GM21786 (cell line): ENCODE measurements around the gene HMMR.
"Not testable (repeated sequence)": the region's sequence is repeated elsewhere in the genome, so short reads cannot be mapped to it uniquely, and the experiment has no call there.

ENCODE experiments used
- ATAC-seq: cut with Tn5 transposase; IDR thresholded peaks from one replicate; pipeline ENCODE4 v1.9.1; 2021; ENCODE audit not compliant: unreplicated experiment

Gene HMMR, protein sequence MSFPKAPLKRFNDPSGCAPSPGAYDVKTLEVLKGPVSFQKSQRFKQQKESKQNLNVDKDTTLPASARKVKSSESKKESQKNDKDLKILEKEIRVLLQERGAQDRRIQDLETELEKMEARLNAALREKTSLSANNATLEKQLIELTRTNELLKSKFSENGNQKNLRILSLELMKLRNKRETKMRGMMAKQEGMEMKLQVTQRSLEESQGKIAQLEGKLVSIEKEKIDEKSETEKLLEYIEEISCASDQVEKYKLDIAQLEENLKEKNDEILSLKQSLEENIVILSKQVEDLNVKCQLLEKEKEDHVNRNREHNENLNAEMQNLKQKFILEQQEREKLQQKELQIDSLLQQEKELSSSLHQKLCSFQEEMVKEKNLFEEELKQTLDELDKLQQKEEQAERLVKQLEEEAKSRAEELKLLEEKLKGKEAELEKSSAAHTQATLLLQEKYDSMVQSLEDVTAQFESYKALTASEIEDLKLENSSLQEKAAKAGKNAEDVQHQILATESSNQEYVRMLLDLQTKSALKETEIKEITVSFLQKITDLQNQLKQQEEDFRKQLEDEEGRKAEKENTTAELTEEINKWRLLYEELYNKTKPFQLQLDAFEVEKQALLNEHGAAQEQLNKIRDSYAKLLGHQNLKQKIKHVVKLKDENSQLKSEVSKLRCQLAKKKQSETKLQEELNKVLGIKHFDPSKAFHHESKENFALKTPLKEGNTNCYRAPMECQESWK

DNA sequence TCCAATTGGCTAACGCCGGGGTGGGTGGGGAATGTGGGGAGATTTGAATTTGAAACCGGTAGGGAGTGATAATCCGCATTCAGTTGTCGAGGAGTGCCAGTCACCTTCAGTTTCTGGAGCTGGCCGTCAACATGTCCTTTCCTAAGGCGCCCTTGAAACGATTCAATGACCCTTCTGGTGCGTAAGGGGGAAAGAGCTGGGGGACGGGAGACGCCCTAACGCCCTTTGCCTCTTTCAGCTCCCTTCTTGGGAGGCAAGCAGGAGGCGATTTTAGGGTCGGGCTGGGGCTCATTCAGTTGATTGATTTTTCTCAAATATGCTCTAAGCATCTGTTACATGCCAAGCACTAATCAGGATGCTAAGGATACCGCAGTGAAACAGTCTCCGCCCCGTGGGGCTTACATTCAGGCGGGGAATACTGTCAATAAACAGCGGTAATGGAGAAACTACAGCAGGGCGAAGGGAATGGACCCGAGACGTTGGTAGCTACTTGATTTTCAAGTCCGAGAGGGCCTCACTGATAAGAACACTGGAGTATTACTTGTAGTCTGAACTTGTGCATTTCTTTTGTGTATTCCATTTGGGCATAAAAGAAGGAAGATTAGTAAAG, at the start of gene HMMR:
HMMR (plus strand) TSS at position 71 of the 610 bp plus-strand sequence; CDS start at position 132, 61 bp downstream.
- ATAC-seq, result no peak

DNA sequence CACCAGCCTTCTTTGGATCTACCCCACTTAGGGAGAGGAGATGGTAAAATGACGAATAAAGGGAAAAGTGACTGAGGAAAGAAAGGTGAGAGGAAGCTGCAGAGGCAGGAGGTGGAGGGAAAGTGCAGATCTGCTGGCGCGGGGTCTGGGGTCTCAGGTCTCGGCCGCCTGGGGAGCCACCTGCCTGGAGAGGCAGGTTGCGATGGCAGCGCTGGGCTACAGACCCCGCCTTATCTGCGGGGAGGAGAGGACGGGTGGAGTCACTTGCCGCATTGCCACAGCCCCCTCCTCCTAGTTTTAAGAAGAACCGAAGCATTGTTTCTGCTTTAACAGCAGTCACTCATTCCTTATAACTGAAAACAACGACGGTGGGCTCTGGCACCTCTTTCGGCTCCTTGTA, 44.8 kb upstream of the HMMR start:
- not testable (repeated sequence) for ATAC-seq

DNA sequence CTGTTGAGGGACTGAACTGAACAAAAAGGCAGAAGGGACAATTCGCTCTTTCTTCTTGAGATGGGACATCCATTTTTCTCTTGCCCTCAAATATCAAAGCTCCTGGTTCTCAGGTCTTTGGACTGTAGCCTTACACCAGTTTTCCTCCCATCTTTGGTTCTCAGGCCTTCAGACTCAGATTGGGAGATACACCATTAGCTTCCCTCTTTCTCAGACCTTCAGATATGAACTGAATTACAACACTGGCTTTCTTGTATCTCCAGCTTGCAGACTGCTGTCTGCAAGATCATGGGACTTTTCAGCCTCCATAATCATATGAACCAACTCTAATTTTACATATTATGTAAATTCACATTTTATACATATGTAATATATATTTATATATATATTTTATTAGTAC, 35.6 kb upstream of the HMMR start:
- no peak for ATAC-seq

DNA sequence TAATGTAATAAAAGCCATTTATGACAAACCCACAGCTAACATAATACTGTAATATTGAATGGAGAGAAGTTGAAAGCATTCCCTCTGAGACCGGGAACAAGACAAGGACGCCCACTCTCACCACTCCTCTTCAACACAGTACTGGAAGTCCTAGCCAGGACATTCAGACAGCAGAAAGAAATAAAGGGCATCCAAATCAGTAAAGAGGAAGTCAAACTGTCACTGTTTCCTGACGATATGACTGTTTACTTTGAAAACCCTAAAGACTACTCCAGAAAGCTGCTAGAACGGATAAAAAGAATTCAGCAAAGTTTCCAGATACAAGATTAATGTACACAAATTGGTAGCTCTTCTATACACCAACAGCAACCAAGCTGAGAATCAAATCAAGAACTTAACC, 34.3 kb upstream of the HMMR start:
- not testable (repeated sequence) for ATAC-seq

DNA sequence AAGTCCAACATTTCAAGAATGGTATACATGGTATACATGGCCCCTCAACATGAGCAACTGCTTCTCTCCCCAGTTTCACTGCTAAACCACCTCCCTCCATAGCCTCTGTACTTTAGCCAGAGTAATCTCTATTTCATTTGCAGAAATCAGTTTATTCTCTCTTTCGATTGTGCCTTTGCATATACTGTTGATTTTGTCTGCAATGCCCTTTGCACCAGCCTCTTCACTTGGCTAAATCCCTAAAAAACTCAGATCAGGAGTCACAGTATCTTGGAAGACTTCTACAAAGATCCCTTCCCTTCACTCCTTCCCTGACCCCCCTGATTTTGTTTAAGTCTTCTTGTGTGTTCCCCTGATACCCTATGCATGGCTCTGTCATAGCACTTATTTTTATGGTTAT, 27.9 kb upstream of the HMMR start:
- ATAC-seq, result no peak

DNA sequence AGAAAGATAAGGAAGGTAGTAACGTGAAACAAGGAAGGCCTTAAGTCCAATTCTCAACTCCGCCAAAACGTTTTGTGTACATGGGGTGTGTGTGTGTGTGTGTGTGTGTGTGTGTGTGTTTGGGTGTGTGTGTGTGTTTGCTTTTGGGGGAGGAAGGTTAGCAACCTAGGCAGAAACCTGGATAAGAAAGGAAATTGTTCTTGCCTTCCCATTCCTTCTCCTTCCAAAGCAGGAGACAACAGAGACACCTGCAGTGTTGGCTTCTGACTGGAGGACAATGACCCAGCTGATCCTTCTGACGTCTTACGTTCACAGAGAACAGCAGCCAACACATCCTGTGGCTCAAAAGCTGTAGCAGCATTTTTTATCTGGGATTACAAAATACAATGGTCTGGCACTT, 27.2 kb upstream of the HMMR start:
- no peak for ATAC-seq

DNA sequence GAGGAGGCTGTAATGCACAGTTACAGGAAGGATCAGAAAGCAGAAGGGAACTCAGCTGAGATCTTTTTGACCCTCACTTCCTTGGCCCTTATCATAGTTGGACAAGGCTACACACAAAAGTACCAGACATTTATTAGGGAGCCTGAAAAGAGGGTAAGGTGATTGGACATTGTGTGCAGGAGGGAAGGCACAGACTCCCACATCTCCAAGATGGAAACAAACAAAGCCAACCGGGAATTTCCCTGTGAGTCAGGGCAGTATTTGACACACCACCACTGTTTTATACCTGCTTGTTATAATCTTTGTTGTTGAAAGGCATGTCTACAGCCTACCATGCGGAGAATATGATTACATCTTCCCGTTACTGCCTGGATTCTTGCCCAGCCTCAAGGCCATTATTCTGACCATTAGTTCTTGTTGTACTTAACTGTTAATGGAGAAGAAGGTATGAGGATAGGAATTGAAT, 26.0 kb upstream of the HMMR start:
- ATAC-seq, result no peak

DNA sequence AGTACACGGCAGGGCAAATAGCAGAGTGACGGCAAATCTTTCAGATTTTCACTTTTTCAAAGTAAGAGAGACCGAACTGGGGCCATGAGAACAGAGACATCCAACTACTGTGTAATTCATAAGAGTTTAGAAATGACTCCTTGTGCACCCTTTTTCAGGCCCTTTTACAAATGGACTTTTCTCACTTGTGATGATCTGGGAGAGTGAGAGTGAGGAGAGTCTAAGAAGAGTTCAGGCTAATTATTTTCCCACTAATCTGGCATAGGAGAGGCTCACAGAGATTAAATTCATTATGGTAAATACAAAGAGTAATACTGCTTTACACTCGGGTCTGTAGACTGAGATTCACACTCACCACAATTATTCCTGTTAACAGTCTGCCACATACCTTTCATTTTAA, 23.9 kb upstream of the HMMR start:
- no peak for ATAC-seq

DNA sequence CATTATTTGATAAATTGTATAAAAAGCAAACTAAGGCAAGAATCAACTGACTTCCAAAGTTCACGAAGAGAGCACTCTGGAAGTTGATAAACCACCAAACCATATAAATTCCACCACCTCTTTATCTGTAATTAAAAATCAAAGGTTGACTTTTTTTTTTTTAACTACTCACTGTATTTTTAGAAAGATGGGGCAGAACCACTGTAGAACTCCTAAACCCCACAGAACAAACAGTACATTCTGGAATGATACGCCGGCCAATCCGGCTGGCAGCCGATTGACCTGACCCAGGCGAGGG, 23.5 kb upstream of the HMMR start:
- no peak for ATAC-seq

DNA sequence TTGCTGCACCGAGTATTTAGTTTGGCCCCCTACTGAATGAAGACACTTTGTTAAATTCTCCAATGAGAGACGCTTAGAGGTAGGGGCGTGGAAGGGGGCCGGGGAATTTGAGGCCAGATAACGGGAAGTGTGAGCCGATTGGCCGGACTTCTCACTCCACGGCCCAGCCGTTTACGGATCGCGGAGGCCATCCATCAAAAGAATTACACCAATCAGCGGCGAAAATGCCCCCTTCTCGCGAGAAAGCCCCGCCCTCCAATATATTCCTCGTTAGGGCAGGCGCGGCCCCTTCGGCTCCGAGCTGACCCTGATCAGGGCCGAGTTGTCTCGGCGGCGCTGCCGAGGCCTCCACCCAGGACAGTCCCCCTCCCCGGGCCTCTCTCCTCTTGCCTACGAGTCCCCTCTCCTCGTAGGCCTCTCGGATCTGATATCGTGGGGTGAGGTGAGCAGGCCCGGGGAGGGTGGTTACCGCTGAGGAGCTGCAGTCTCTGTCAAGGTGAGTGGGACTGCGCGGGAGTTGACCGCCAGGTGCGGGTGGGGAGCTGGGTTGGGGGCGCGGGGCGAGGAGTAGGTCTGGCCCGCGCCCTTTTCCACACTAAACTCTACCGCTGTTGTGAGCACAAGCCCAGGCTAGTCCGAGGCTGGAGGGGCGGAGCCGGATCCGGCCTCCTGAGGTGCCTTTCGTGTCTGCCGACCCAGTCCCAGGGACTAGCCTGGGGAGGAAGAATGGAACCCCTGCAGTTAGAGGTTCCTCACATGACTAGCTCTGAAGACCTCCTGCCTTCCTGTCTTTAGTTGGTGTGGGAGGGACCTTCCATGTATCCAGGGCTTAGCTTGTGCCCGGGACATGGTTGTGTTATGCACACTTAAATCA, 22.9 kb upstream of the HMMR start, which contains the start of gene CCNG1:
CCNG1 (plus strand) TSS at position 287 of the 874 bp plus-strand sequence. CDS start 1,662 bp downstream, outside the sequence.
- peak; percentile 95 for ATAC-seq

DNA sequence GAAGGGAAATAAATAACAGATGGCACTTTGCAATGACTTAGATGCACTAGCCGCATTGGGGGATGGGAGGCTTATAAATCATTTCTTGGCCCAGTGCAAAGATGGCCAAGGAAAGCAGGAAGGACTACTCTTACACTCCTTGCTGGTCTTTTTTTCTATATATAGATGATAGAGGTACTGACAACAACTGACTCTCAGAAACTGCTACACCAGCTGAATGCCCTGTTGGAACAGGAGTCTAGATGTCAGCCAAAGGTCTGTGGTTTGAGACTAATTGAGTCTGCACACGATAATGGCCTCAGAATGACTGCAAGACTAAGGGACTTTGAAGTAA, 21.4 kb upstream of the HMMR start:
- peak; percentile 13 for ATAC-seq

DNA sequence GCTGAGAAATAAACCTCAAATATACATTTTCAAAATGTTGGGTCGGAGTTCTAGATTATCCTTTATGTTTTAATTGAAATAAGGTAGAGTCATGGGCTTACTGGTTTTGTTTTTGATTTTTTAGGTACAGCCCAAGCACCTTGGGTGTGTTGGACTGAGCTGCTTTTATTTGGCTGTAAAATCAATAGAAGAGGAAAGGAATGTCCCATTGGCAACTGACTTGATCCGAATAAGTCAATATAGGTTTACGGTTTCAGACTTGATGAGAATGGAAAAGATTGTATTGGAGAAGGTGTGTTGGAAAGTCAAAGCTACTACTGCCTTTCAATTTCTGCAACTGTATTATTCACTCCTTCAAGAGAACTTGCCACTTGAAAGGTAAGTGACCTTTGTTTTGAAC, 19.5 kb upstream of the HMMR start:
- ATAC-seq, result no peak

DNA sequence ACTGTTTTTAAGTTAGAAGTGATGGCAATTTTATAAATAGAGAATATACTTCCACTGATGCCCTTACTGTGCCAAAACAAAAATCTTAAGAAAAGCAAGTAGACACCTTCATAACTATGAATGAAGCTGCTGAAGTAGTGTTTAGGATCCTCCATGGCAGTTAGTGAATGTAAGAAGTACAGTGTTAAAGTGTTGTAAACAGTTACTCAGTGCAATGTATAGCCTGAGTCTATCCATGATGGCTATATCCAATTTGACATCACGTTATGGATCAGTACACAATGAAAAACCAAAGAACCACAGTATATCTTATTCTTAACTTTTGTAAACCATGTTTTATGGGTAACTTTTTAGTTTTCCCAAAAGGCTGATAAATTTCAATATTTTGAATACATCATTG, 15.9 kb upstream of the HMMR start:
- ATAC-seq, result no peak

DNA sequence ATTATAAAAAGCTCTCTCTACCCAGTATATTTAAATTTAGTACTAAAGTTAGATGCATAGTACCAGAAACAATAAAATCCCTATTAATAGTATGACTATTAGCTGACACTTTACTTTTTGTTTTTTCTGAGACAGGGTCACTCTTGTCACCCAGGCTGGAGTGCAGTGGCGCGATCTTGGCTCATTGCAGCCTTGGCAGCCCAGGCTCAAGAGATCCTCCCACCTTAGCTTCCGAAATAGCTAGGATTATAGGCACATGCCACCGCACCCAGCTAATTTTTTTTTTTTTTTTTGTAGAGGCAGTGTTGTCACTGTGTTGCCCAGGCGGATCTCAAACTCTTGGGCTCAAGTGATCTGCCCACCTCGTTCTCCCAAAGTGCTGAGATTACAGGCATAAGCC, 15.1 kb upstream of the HMMR start:
- no peak for ATAC-seq

DNA sequence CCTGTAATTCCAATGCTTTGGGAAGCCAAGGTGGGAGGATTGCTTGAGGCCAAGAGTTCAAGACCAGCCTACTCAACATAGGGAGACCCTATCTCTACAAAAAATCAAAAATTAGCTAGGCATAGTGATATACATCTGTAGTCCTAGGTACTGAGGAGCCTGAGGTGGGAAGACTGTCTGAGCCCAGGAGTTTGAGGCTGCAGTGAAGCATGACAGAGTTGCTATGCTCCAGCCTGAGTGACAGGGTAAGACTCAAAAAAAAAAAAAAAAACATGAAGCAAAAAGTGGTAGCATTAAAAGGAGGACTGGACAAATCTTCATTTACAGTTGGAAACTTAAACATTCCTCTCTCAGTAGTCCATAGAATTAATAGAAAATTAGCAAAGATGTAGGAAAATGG, 13.2 kb upstream of the HMMR start:
- no peak for ATAC-seq

DNA sequence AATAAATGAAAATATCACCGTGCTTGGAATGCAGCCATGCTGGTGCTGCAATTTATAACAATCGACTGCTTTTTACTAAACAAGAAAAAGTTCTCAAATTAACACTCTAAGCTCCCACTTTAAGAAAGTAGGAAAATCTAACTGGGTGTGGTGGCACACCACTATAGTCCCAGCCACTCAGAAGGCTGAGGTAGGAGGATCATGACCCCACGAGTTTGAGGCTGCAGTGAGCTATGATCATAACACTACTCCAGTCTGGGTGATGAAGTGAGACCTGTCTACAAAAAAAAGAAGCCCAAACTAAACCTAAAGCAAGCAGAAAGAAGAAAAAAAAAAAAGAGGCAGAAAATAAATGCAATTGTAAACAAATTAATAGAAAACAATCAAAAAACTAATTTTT, 12.6 kb upstream of the HMMR start:
- no peak for ATAC-seq

DNA sequence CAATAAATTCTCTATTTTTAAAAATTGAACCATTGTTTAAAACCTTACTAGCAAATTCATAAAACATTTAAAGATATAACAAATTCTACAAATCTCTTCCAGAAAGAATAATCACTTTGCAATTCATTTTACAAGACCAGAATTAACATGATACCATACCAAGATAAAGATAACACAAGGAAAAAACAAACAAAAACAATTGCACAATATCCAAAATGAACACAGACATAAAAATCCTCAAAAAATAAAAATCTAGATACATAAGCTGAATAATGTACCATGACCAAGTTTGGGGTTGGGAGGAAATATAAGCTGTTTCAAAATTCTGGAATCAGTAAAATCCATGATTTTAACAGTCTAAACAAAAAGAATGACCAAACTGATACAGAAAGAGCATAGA, 11.9 kb upstream of the HMMR start:
- ATAC-seq, result no peak

DNA sequence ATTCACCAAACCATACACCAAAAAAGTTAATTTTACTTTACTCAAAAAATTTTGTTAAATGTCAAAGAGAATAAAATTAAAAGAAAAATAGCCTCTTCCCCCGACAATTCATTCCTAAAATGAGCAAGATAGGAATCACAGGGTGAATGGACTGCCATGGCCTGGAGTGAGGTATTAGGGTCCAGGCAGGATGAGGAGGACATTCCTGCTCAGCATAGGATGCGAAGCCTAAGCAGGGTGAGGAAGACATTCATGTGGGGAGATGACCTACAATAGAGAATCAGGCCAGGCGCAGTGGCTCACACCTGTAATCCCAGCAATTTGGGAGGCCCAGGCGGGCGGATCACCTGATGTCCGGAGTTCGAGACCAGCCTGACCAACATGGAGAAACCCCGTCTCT, 8.9 kb upstream of the HMMR start:
- ATAC-seq, result no peak

DNA sequence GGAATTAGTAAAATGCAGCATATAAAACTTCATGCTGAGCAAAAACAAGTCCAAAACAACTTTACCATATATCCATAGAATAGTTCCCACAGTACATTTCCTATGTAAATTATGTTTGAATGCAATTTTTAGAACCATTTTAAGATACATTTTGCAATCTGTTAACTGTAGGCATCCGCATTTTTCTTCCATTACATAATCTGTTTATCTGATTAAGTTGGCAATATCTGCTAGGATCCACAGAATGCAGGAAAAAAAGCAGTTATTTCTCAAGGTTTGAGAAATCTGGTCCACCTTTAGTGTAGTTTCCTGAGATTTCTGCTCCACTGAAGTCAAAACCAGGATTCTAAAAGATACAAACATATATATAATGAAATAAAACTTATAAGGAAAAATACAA, 6.7 kb upstream of the HMMR start:
- no peak for ATAC-seq

DNA sequence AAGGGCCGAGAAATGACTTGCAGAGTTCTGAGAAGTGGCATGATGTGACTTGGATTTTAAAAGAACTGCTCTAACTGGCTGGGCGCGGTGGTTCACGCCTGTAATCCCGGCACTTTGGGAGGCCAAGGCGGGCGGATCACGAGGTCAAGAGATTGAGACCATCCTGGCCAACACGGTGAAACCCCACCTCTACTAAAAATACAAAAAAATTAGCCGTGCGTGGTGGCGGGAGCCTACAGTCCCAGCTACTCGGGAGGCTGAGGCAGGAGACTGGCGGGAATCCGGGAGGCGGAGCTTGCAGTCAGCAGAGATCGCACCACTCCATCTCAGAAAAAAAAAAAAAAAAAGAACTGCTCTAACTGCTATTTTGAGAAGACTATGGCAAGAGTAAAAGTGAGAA, 5.0 kb upstream of the HMMR start:
- ATAC-seq, result not testable (repeated sequence)

DNA sequence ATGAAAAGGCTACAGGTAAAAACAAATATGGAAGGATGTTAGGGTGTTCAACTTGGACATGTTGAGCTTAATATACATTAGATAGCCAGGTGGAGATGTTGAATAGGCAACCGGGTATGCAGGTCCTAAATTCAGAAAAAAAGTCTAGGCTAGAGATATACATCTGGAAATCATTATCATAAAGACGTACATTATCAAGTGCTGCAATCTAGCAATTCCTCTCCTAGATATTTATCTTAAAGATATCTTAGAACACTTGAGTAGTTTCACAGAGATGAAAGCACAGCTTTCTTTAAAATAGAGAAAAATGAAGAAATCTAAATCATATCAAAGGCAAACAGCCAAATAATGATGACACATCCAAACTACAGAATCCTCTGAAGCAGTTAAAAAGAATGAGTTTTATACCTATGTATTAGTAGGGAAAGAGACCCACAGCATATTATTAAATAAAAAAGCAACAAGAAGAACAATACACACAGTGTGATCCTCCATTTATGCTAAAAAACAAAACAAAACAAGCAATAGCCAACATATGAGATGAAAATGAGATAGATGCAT, 4.3 kb upstream of the HMMR start:
- no peak for ATAC-seq
